Measurements from ENCODE around the gene CCNE1. TPM values are rescaled to one million over a fixed set of nuclear protein-coding genes. Genes with fewer than 3 reads are reported as not detected.

CCNE1 gene
- polyA plus RNA-seq, 3 donors, result 1.7 TPM; not detected in 2

DNA sequence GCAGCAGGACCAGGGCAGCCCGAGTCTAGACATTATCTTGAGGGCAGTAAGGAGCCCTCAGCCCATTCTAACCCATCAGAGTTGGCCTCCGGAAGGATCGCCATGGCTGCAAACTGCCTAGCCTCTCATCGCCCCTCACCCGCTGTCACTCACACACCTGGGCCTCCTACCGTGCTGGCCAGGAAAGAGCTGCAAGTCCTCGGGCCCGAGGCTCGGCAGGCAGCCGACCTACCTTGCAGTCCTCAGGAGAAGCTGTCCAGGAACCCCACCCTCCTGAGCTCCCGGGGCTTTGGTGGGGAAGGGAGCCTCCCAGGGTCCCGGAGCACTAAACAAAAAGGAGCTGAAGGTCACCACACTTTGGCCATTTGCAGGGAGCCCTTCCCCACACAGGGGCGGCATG, 46.8 kb downstream of the CCNE1 start:
- no peak overlapping the region for H3K4me3 Mint-ChIP-seq
- H3K36me3 Mint-ChIP-seq, result no peaks in the 10 kb centered on the region
- intact Hi-C loops (cut with micrococcal nuclease), result no loop called here
- no peak overlapping the region for H3K4me3 ChIP-seq (replicated peaks in 1 of 3; ENCODE audit: low read depth in 2 of 3, low read length in 3 of 3)
- no peaks in the 10 kb centered on the region for H3K9me3 ChIP-seq (replicated peaks in 1 of 2; ENCODE audit: control insufficient read depth in 1 of 2, insufficient read depth in 1 of 2, low read length in 2 of 2)
- peaks cover 0 to 7% (median 4%) of the 10 kb centered on the region in 3 donors for H3K27me3 Mint-ChIP-seq (ENCODE audit: low read depth in 3 of 3)
- H3K9me3 Mint-ChIP-seq, result peaks cover 0 to 3% (median 0%) of the 10 kb centered on the region in 7 donors
- H3K27me3 ChIP-seq (ENCODE audit: control insufficient read depth in 2 of 2, insufficient read depth in 2 of 2, low read length in 2 of 2), result no peaks in the 10 kb centered on the region
- H3K4me1 ChIP-seq (ENCODE audit: control insufficient read depth in 1 of 2, insufficient read depth in 2 of 2, low read length in 2 of 2), result no peaks in the 10 kb centered on the region
- H3K27ac Mint-ChIP-seq, result no peak overlapping the region
- no peak overlapping the region for H3K4me2 ChIP-seq (replicated peaks; ENCODE audit: extremely low read depth, low read length, poor library complexity, severe bottlenecking)
- TF ChIP-seq, protein P1, sequence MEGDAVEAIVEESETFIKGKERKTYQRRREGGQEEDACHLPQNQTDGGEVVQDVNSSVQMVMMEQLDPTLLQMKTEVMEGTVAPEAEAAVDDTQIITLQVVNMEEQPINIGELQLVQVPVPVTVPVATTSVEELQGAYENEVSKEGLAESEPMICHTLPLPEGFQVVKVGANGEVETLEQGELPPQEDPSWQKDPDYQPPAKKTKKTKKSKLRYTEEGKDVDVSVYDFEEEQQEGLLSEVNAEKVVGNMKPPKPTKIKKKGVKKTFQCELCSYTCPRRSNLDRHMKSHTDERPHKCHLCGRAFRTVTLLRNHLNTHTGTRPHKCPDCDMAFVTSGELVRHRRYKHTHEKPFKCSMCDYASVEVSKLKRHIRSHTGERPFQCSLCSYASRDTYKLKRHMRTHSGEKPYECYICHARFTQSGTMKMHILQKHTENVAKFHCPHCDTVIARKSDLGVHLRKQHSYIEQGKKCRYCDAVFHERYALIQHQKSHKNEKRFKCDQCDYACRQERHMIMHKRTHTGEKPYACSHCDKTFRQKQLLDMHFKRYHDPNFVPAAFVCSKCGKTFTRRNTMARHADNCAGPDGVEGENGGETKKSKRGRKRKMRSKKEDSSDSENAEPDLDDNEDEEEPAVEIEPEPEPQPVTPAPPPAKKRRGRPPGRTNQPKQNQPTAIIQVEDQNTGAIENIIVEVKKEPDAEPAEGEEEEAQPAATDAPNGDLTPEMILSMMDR (IDR thresholded peaks at IDR 0.05), result no peak
- no peak overlapping the region for H3K9ac ChIP-seq (ENCODE audit: insufficient read depth, low read length, poor library complexity, severe bottlenecking)
- no peaks in the 10 kb centered on the region for H3K36me3 ChIP-seq (replicated peaks in 1 of 2; ENCODE audit: control insufficient read depth in 1 of 2, insufficient read depth in 2 of 2, low read length in 2 of 2)
- WGBS (ENCODE audit: insufficient coverage), result 100% methylated on average over 2 of the region's 13 CpGs
- H3K4me1 Mint-ChIP-seq, result peaks cover under 1% of the 10 kb centered on the region
- no peak overlapping the region for H2AFZ ChIP-seq (ENCODE audit: insufficient read depth, low read depth, low read length, poor library complexity, severe bottlenecking)
- no peak overlapping the region for H3K27ac ChIP-seq (ENCODE audit: low read depth in 1 of 2, low read length in 2 of 2)
- no peaks in the 10 kb centered on the region for H4K20me1 ChIP-seq (ENCODE audit: insufficient read depth, low read length)
- DNase-seq, result no peak
- H3K79me2 ChIP-seq (ENCODE audit: insufficient read depth, low read length), result no peaks in the 10 kb centered on the region

DNA sequence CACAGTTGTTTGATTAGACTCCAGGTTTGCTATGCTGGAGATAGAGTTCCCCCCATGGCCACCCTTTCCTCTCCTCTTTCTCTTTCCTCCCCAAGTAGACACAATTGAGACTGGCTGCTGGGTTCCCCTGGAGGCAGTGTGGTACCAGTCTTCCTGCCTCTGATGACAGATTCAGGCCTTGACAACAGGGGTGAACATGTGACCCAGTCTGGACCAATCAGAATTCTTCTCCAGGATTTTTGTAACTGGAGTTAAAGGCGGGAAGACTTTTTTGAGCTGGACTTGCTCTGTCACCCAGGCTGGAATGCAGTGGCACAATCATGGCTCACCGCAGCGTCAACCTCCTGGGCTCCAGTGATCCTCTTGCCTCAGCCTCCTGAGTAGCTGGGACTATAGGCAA, 48.7 kb downstream of the CCNE1 start:
- H3K4me3 ChIP-seq (replicated peaks in 1 of 3; ENCODE audit: low read depth in 2 of 3, low read length in 3 of 3), result no peak overlapping the region
- H4K20me1 ChIP-seq (ENCODE audit: insufficient read depth, low read length), result no peaks in the 10 kb centered on the region
- H3K9me3 Mint-ChIP-seq, result peaks cover 0 to 3% (median 0%) of the 10 kb centered on the region in 7 donors
- H3K27me3 Mint-ChIP-seq (ENCODE audit: low read depth in 3 of 3), result peaks cover 0 to 15% (median 5%) of the 10 kb centered on the region in 3 donors
- H3K9ac ChIP-seq (ENCODE audit: insufficient read depth, low read length, poor library complexity, severe bottlenecking), result no peak overlapping the region
- no peak overlapping the region for H2AFZ ChIP-seq (ENCODE audit: insufficient read depth, low read depth, low read length, poor library complexity, severe bottlenecking)
- H3K36me3 ChIP-seq (replicated peaks in 1 of 2; ENCODE audit: control insufficient read depth in 1 of 2, insufficient read depth in 2 of 2, low read length in 2 of 2), result no peaks in the 10 kb centered on the region
- no peaks in the 10 kb centered on the region for H3K79me2 ChIP-seq (ENCODE audit: insufficient read depth, low read length)
- 92% methylated on average over 3 of the region's 3 CpGs for WGBS (ENCODE audit: insufficient coverage)
- no peaks in the 10 kb centered on the region for H3K36me3 Mint-ChIP-seq
- intact Hi-C loops (cut with micrococcal nuclease), result no loop called here
- TF ChIP-seq, protein P1 (IDR thresholded peaks at IDR 0.05), result no peak
- peaks cover 0 to 2% of the 10 kb centered on the region in 2 donors for H3K27me3 ChIP-seq (ENCODE audit: control insufficient read depth in 2 of 2, insufficient read depth in 2 of 2, low read length in 2 of 2)
- no peak for DNase-seq
- H3K4me1 ChIP-seq (ENCODE audit: control insufficient read depth in 1 of 2, insufficient read depth in 2 of 2, low read length in 2 of 2), result peaks cover 0 to 3% of the 10 kb centered on the region in 2 donors
- H3K4me2 ChIP-seq (replicated peaks; ENCODE audit: extremely low read depth, low read length, poor library complexity, severe bottlenecking), result no peak overlapping the region
- no peak overlapping the region for H3K27ac Mint-ChIP-seq
- peaks cover 7% of the 10 kb centered on the region for H3K4me1 Mint-ChIP-seq
- H3K9me3 ChIP-seq (replicated peaks in 1 of 2; ENCODE audit: control insufficient read depth in 1 of 2, insufficient read depth in 1 of 2, low read length in 2 of 2), result no peaks in the 10 kb centered on the region
- H3K4me3 Mint-ChIP-seq, result no peak overlapping the region
- no peak overlapping the region for H3K27ac ChIP-seq (ENCODE audit: low read depth in 1 of 2, low read length in 2 of 2)
